IMR-90 (cell line): ENCODE measurements around the gene SCP2D1. TPM values are rescaled to one million over a fixed set of nuclear protein-coding genes. Genes with fewer than 3 reads are reported as not detected.

Experiments used
- ATAC-seq: fragments of 200-7000 bp; cut with Tn5 transposase; 2 replicates; pipeline ENCODE4 v1.9.1; 2020; ENCODE audit warnings: low read depth, mild to moderate bottlenecking, moderate library complexity
- BruUV-seq: library from RNA; stranded (reverse); fragments of 400-500 nt; replicated peaks from 2 replicates; lab custom pipeline; 2021; lab: Mats Ljungman, UMichigan
- CTCF ChIA-PET: fragments of 300-600 bp; formaldehyde crosslinking; extraction: SDS; loops from one replicate; lab custom pipeline; 2021; ENCODE audit warnings: antibody characterized with exemption; lab: Yijun Ruan, JAX
- POLR2A ChIA-PET: fragments of 300-600 bp; sonication (Branson Sonifier 250); formaldehyde crosslinking; loops from one replicate; lab custom pipeline; 2022; ENCODE audit warnings: antibody characterized with exemption; ENCODE audit not compliant: unreplicated experiment; lab: Charles Lee
- DNase-seq: peaks from one replicate; pipeline ENCODE4 v3.0.0; 2013
- H2AFZ ChIP-seq: replicated peaks from 2 replicates; pipeline ENCODE3; 2013; ENCODE audit warnings: low read length, mild to moderate bottlenecking; ENCODE audit not compliant: poor library complexity
- H2AK5ac ChIP-seq: 2 replicates; pipeline ENCODE4 v1.6.1; 2013; ENCODE audit warnings: low read depth, low read length, inconsistent platforms
- H2AK9ac ChIP-seq: replicated peaks from 2 replicates; pipeline ENCODE3; 2013; ENCODE audit warnings: mild to moderate bottlenecking, low read depth, low read length, moderate library complexity; ENCODE audit not compliant: poor library complexity
- H2BK120ac ChIP-seq: 2 replicates; pipeline ENCODE4 v1.6.1; 2013; ENCODE audit warnings: low read depth, low read length, inconsistent platforms
- H2BK15ac ChIP-seq: 3 replicates; pipeline ENCODE4 v1.6.1; 2013; ENCODE audit warnings: low read depth, low read length, inconsistent platforms
- H2BK20ac ChIP-seq: 2 replicates; pipeline ENCODE4 v1.6.1; 2013; ENCODE audit warnings: low read depth, mild to moderate bottlenecking, inconsistent platforms, low read length, moderate library complexity
- H2BK5ac ChIP-seq: 2 replicates; pipeline ENCODE4 v1.6.1; 2013; ENCODE audit warnings: mild to moderate bottlenecking, low read depth, low read length, inconsistent platforms; ENCODE audit not compliant: poor library complexity, severe bottlenecking
- H3K14ac ChIP-seq: replicated peaks from 2 replicates; pipeline ENCODE4 v1.6.1; 2013; ENCODE audit warnings: low read depth, low read length, inconsistent platforms
- H3K18ac ChIP-seq: 2 replicates; pipeline ENCODE4 v1.6.1; 2013; ENCODE audit warnings: low read depth, low read length, control low read depth
- H3K23ac ChIP-seq: 2 replicates; pipeline ENCODE4 v1.6.1; 2013; ENCODE audit warnings: low read depth, low read length, inconsistent platforms
- H3K27ac ChIP-seq: 2 replicates; pipeline ENCODE4 v1.5.1; 2013; ENCODE audit warnings: mild to moderate bottlenecking, control low read depth, low read length; ENCODE audit not compliant: insufficient read depth
- H3K27me3 ChIP-seq: 2 replicates; pipeline ENCODE4 v1.6.1; 2013; ENCODE audit warnings: low read length; ENCODE audit not compliant: control insufficient read depth, insufficient read depth
- H3K36me3 ChIP-seq: 2 replicates; pipeline ENCODE4 v1.6.1; 2013; ENCODE audit warnings: low read length, mixed read lengths; ENCODE audit not compliant: control insufficient read depth, insufficient read depth
- H3K4ac ChIP-seq: 2 replicates; pipeline ENCODE4 v1.6.1; 2013; ENCODE audit warnings: low read depth, low read length, inconsistent platforms
- H3K4me1 ChIP-seq: 2 replicates; pipeline ENCODE4 v1.6.1; 2013; ENCODE audit warnings: low read length, mixed read lengths; ENCODE audit not compliant: control insufficient read depth, insufficient read depth
- H3K4me2 ChIP-seq: 2 replicates; pipeline ENCODE4 v1.6.1; 2013; ENCODE audit warnings: low read depth, mild to moderate bottlenecking, control low read depth, low read length, moderate library complexity
- H3K4me3 ChIP-seq: 2 replicates; pipeline ENCODE4 v1.5.1; 2013; ENCODE audit warnings: low read depth, mild to moderate bottlenecking, control low read depth, low read length, moderate library complexity; ENCODE audit not compliant: insufficient read depth
- H3K56ac ChIP-seq: 2 replicates; pipeline ENCODE4 v1.6.1; 2013; ENCODE audit warnings: low read length, inconsistent platforms; ENCODE audit not compliant: insufficient read depth; ENCODE audit errors: extremely low read depth
- H3K79me1 ChIP-seq, 2 experiments: 2 replicates each; pipeline ENCODE4 v1.6.1; 2013; ENCODE audit warnings: low read length in 2 of 2, inconsistent platforms in 1 of 2, low read depth in 1 of 2
- H3K9ac ChIP-seq: 2 replicates; pipeline ENCODE4 v1.6.1; 2013; ENCODE audit warnings: low read depth, low read length, control low read depth
- H3K9me1 ChIP-seq: 2 replicates; pipeline ENCODE4 v1.6.1; 2013; ENCODE audit warnings: low read length, inconsistent platforms; ENCODE audit not compliant: insufficient read depth
- H3K9me3 ChIP-seq: 2 replicates; pipeline ENCODE4 v1.6.1; 2013; ENCODE audit warnings: low read length; ENCODE audit not compliant: control insufficient read depth, insufficient read depth
- H4K20me1 ChIP-seq: 2 replicates; pipeline ENCODE4 v1.6.1; 2013; ENCODE audit warnings: low read length, inconsistent platforms; ENCODE audit not compliant: insufficient read depth
- H4K5ac ChIP-seq: 2 replicates; pipeline ENCODE4 v1.6.1; 2013; ENCODE audit warnings: mild to moderate bottlenecking, low read depth, low read length, control low read depth
- H4K8ac ChIP-seq, 2 experiments: 2 replicates each; pipeline ENCODE4 v1.6.1; 2013; ENCODE audit warnings: low read depth in 2 of 2, low read length in 2 of 2, control low read depth in 1 of 2, inconsistent platforms in 1 of 2
- H4K91ac ChIP-seq: 2 replicates; pipeline ENCODE4 v1.6.1; 2013; ENCODE audit warnings: low read depth, low read length, inconsistent platforms; ENCODE audit not compliant: insufficient read depth
- CEBPB ChIP-seq: IDR thresholded peaks from 2 replicates; pipeline ENCODE4 v1.6.1; 2012; ENCODE audit warnings: low read depth, low read length, improper control_type of control experiment
- CTCF ChIP-seq: conservative IDR thresholded peaks from 2 replicates; pipeline ENCODE4 v1.5.1; 2012; ENCODE audit warnings: mild to moderate bottlenecking, low read depth, low read length, improper control_type of control experiment
- MAFK ChIP-seq: IDR thresholded peaks from 2 replicates; pipeline ENCODE4 v1.6.1; 2012; ENCODE audit warnings: low read depth, low read length, improper control_type of control experiment
- MAZ ChIP-seq: IDR thresholded peaks from 2 replicates; pipeline ENCODE4 v1.6.1; 2012; ENCODE audit warnings: low read depth, mild to moderate bottlenecking, low read length, improper control_type of control experiment, moderate library complexity, borderline replicate concordance
- MXI1 ChIP-seq: IDR thresholded peaks from 2 replicates; pipeline ENCODE4 v1.6.1; 2012; ENCODE audit warnings: low read depth, mild to moderate bottlenecking, low read length, moderate library complexity, borderline replicate concordance
- RCOR1 ChIP-seq: IDR thresholded peaks from 2 replicates; pipeline ENCODE4 v1.6.1; 2012; ENCODE audit warnings: mild to moderate bottlenecking, low read length, improper control_type of control experiment; ENCODE audit not compliant: insufficient replicate concordance
- WGBS, 2 experiments: methylation state at CpG; one replicate each; pipeline versions ENCODE4 v1.1.5 to v1.1.7; 2013; ENCODE audit warnings: missing lambda C conversion rate in 2 of 2; ENCODE audit not compliant: insufficient read length in 1 of 2; ENCODE audit errors: extremely low coverage in 2 of 2; 5-methylcytosine and 5-hydroxymethylcytosine counted together
- dilution Hi-C: fragments of 300-500 bp; cut with HindIII; formaldehyde crosslinking; loops from one replicate; pipeline ENCODE4 v1.14.3; 2018; ENCODE audit warnings: low sequenced_read_pairs; ENCODE audit not compliant: unreplicated experiment
- in situ Hi-C: fragments of 300-500 bp; cut with MboI; formaldehyde crosslinking; loops from 3 replicates; pipeline ENCODE4 v1.14.3; 2019; ENCODE audit warnings: low sequenced_read_pairs, inconsistent platforms, mixed read lengths
- intact Hi-C: fragments of 100-400 bp; cut with micrococcal nuclease; formaldehyde crosslinking; loops from 2 replicates; pipeline ENCODE4 v1.10.0; 2022
- polyA plus RNA-seq, 3 experiments: library from polyadenylated mRNA; depleted of rRNA; stranded (reverse); fragments of >200 nt; gene quantifications; 2 replicates each; pipeline ENCODE4 v1.2.3, GENCODE V29; 2012; ENCODE audit warnings: low replicate concordance in 1 of 3
- total RNA-seq: library from RNA; depleted of rRNA; stranded (reverse); fragments of >200 nt; gene quantifications from 2 replicates; pipeline ENCODE4 v1.2.3, GENCODE V29; 2012

The SCP2D1 gene
- total and polyA plus RNA-seq, 2 of the 4 experiments (the other 2 are of a cell fraction): not detected

- no peak for DNase-seq
- H3K4me1 ChIP-seq: no peaks in the 10 kb centered on the region
- dilution Hi-C loops: no loop called here
- H2BK20ac ChIP-seq: no peak overlapping the region
- H2AK5ac ChIP-seq: no peak overlapping the region
- no TSS peak for BruUV-seq
- H2BK5ac ChIP-seq: no peak overlapping the region
- no peak overlapping the region for H4K91ac ChIP-seq
- TF ChIP-seq CTCF: no peak
- TF ChIP-seq MAFK: no peak
- TF ChIP-seq CEBPB: no peak
- no peak for TF ChIP-seq RCOR1
- TF ChIP-seq MAZ: no peak
- TF ChIP-seq MXI1: no peak
- no peaks in the 10 kb centered on the region for H4K20me1 ChIP-seq
- no peak overlapping the region for H2AK9ac ChIP-seq
- no peak overlapping the region for H3K4me3 ChIP-seq
- no peaks in the 10 kb centered on the region; the same call in 1 of the 2 replicates for H3K9me1 ChIP-seq
- H3K4me2 ChIP-seq: no peak overlapping the region
- H3K79me1 ChIP-seq: no peaks in the 10 kb centered on the region
- no peak overlapping the region for H3K27ac ChIP-seq
- no peaks in the 10 kb centered on the region for H3K9me3 ChIP-seq
- H4K8ac ChIP-seq: no peak overlapping the region
- no peak overlapping the region for H2AFZ ChIP-seq
- H3K27me3 ChIP-seq: peaks cover 2% of the 10 kb centered on the region; the same call in 1 of the 2 replicates
- H3K18ac ChIP-seq: no peak overlapping the region
- H3K14ac ChIP-seq: no peak overlapping the region
- ChIA-PET POLR2A (no interaction called here), CTCF (no interaction called here)
- in situ Hi-C loops: no loop called here
- H3K23ac ChIP-seq: no peak overlapping the region
- no peak overlapping the region for H3K56ac ChIP-seq
- no peak for ATAC-seq
- intact Hi-C loops: no loop called here
- no peak overlapping the region for H2BK15ac ChIP-seq
- H2BK120ac ChIP-seq: no peak overlapping the region
- no peak overlapping the region for H3K4ac ChIP-seq
- WGBS, 2 experiments: 42% methylated on average over 3 of the region's 6 CpGs; no CpG with 5 or more reads in 1 of the 2 experiments
- no peak overlapping the region for H4K5ac ChIP-seq
- H3K36me3 ChIP-seq: no peaks in the 10 kb centered on the region
- H3K9ac ChIP-seq: no peak overlapping the region
Measured at GRCh38 chr20:18811186-18811585, 2.4 kb upstream of the SCP2D1 start.
